Spleen (tissue), 7 donors: ENCODE data around the gene GPATCH4.
A peak's percentile ranks its signal among the peaks of the same experiment; 100 is the strongest.

Experiments
- CTCF ChIP-seq, 11 experiments: fragments of 200-600 bp in 7 of 11; fragments of 450-650 bp in 4 of 11; sonication (generic) in 4 of 11; IDR thresholded peaks in 8 of 11; conservative IDR thresholded peaks in 3 of 11; 1 replicate in 7 of 11; 2 replicates in 4 of 11; pipeline versions ENCODE4 v1.4.0 to v1.8.0; 2016 to 2021; ENCODE audit warnings: antibody characterized with exemption in 11 of 11, inconsistent platforms in 4 of 11, mild to moderate bottlenecking in 1 of 11
- POLR2AphosphoS5 ChIP-seq, 3 donors: sonication (generic); formaldehyde crosslinking; IDR thresholded peaks; one replicate each; pipeline ENCODE4 v1.5.1; 2017; ENCODE audit warnings: antibody characterized with exemption in 3 of 3
- donor health status: DM: no; HTN: no; CAD: no; lungs with moderate emphysema.
- donor health status: DM: no; HTN: no; CAD: no.
- donor health status: DM: no; HTN: no; CAD: no.

GRCh38 chr1:156601122-156601830 is at the start of gene GPATCH4:
- TF ChIP-seq POLR2AphosphoS5 (IDR thresholded peaks at IDR 0.05) (peak; percentile 55 to 85 (median 76)), CTCF (IDR thresholded peaks at IDR 0.05 in 8 of 11, conservative IDR thresholded peaks at IDR 0.05 in 3 of 11) (no peak)
